ENCODE data around the gene LOC101059915. TPM values are rescaled to one million over a fixed set of nuclear protein-coding genes. Genes with fewer than 3 reads are reported as not detected.

The LOC101059915 gene

Other genes starting within 250 kb of the LOC101059915 start
- 100 to 1,000 TPM; 233 to 244 TPM for gene OGT, start 134.4 kb upstream of the LOC101059915 start, total RNA-seq
- gene GCNA, start 89.1 kb upstream of the LOC101059915 start, total RNA-seq = 1 to 10 TPM; 1.6 to 3.1 TPM
- gene CXCR3, start 49.0 kb upstream of the LOC101059915 start, total RNA-seq = 10 to 100 TPM; 58.5 to 58.6 TPM
- not detected for gene CXorf49, start 50.7 kb downstream of the LOC101059915 start, total RNA-seq
- gene CXorf49B, start 95.8 kb downstream of the LOC101059915 start, total RNA-seq = not detected
- gene NHSL2, start 243.3 kb downstream of the LOC101059915 start, total RNA-seq = under 1 TPM; 0.10 to 0.31 TPM

All from activated naive CD8-positive, alpha-beta T cell treated with anti-CD3 and anti-CD28 coated beads for 36 hours (primary cell).